Measurements from ENCODE around the gene PLCH1. TPM values are rescaled to one million over a fixed set of nuclear protein-coding genes. Genes with fewer than 3 reads are reported as not detected.

The PLCH1 gene
- total and polyA plus RNA-seq, 4 donors = 0.03 to 1.0 (median 0.22) TPM

GRCh38 chr3:155365178-155365783 is 379.6 kb downstream of the PLCH1 start:
- WGBS = 98% methylated on average over 1 of the region's 1 CpG

DNA sequence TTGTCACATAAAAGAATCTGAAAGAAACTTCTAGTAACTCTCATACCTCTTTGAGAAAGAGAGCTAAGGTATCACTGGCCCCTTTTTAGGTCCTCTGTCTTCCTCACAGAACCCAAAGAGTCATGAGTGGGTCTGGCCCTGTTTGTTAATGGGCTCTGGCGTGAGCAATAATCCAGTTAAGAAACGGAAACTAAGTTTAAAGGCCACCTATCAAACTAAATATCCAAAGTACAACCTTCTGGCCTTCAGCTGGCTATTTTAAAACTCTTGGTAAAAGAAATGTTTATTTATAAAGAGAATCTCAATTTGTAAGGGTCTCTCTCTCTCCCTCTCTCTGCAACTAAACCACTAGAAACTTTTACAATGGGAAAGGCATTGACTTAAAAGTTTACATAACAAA is 380.4 kb downstream of the PLCH1 start:
- peaks cover 0 to 2% (median 0%) of the 10 kb centered on the region in 4 donors for H3K9me3 ChIP-seq (ENCODE audit: control insufficient read depth in 4 of 4, low read length in 3 of 4)
- WGBS = 33% methylated on average over 2 of the region's 2 CpGs
- H3K27me3 ChIP-seq (ENCODE audit: control insufficient read depth in 4 of 4, insufficient read depth in 4 of 4, low read length in 3 of 4) = no peaks in the 10 kb centered on the region
- H3K36me3 ChIP-seq (ENCODE audit: control insufficient read depth in 4 of 4, insufficient read depth in 3 of 4, low read depth in 1 of 4, low read length in 3 of 4) = no peaks in the 10 kb centered on the region
- H3K4me3 ChIP-seq (ENCODE audit: low read depth in 1 of 3, low read length in 3 of 3) = no peak overlapping the region
- peak overlapping the region; percentile 36 to 38 for H3K27ac ChIP-seq (ENCODE audit: low read depth in 1 of 2, low read length in 2 of 2)
- H3K4me1 ChIP-seq (ENCODE audit: control insufficient read depth in 4 of 4, insufficient read depth in 4 of 4, low read length in 3 of 4) = peaks cover 0 to 7% (median 2%) of the 10 kb centered on the region in 4 donors
- no peak overlapping the region for H3K9ac ChIP-seq (ENCODE audit: low read depth in 1 of 2, low read length in 2 of 2)
- no peak for DNase-seq (ENCODE audit: low spot score)
- TF ChIP-seq RAD21 (IDR thresholded peaks at IDR 0.05) (no peak), CTCF (IDR thresholded peaks at IDR 0.05; ENCODE audit: low read depth, low read length, missing input control) (no peak), JUND (IDR thresholded peaks at IDR 0.05) (peak in 1 of 2 donors; percentile 33), NR2F2 (IDR thresholded peaks at IDR 0.05) (no peak), REST (IDR thresholded peaks at IDR 0.05) (no peak)

More at GRCh38 chr3:155365178-155365783, 379.6 kb downstream of the PLCH1 start:
- Histone ChIP-seq H3K4me3 (ENCODE audit: low read depth in 1 of 3, low read length in 3 of 3) (peak overlapping the region in 1 of 3 donors; percentile 4), H3K4me1 (ENCODE audit: control insufficient read depth in 4 of 4, insufficient read depth in 4 of 4, low read length in 3 of 4) (peaks cover 0 to 7% (median 2%) of the 10 kb centered on the region in 4 donors), H3K27ac (ENCODE audit: low read depth in 1 of 2, low read length in 2 of 2) (peak overlapping the region in 1 of 2 donors; percentile 38), H3K9ac (ENCODE audit: low read depth in 1 of 2, low read length in 2 of 2) (no peak overlapping the region), H3K36me3 (ENCODE audit: control insufficient read depth in 4 of 4, insufficient read depth in 3 of 4, low read depth in 1 of 4, low read length in 3 of 4) (no peaks in the 10 kb centered on the region), H3K9me3 (ENCODE audit: control insufficient read depth in 4 of 4, low read length in 3 of 4) (peaks cover 0 to 2% (median 0%) of the 10 kb centered on the region in 4 donors), H3K27me3 (ENCODE audit: control insufficient read depth in 4 of 4, insufficient read depth in 4 of 4, low read length in 3 of 4) (no peaks in the 10 kb centered on the region)
- no peak for DNase-seq (ENCODE audit: low spot score)
- TF ChIP-seq CTCF (IDR thresholded peaks at IDR 0.05; ENCODE audit: low read depth, low read length, missing input control) = no peak
- TF ChIP-seq GABPA (IDR thresholded peaks at IDR 0.05 in 1 of 2, conservative IDR thresholded peaks at IDR 0.05 in 1 of 2) = no peak
- no peak for TF ChIP-seq JUND (IDR thresholded peaks at IDR 0.05)
- no peak for TF ChIP-seq RAD21 (IDR thresholded peaks at IDR 0.05)
- no peak for TF ChIP-seq HNF4G (IDR thresholded peaks at IDR 0.05)
- TF ChIP-seq FOXA1 (IDR thresholded peaks at IDR 0.05) = no peak
- TF ChIP-seq EGR1 (IDR thresholded peaks at IDR 0.05; ENCODE audit: low read depth in 2 of 2) = no peak
- no peak for TF ChIP-seq SP1 (IDR thresholded peaks at IDR 0.05)
- no peak for TF ChIP-seq HNF4A (conservative IDR thresholded peaks at IDR 0.05)
- no peak for TF ChIP-seq YY1 (IDR thresholded peaks at IDR 0.05)
- TF ChIP-seq FOXA2 (IDR thresholded peaks at IDR 0.05) = no peak
- TF ChIP-seq NR2F2 (IDR thresholded peaks at IDR 0.05) = no peak
- no peak for TF ChIP-seq REST (IDR thresholded peaks at IDR 0.05)
- TF ChIP-seq TAF1 (conservative IDR thresholded peaks at IDR 0.05) = no peak
